Measurements from ENCODE around the gene RIPOR1. TPM values are rescaled to one million over a fixed set of nuclear protein-coding genes. Genes with fewer than 3 reads are reported as not detected.

Gene RIPOR1
- total and polyA plus RNA-seq, 2 experiments from 2014 or later: 27.8 to 91.6 TPM

- in situ Hi-C loops (cut with MboI): no loop called here
Measured at GRCh38 chr16:67562918-67563707, 34.5 kb downstream of the RIPOR1 start.

GRCh38 chr16:67563708-67564468 is 35.3 kb downstream of the RIPOR1 start:
- no peaks in the 10 kb centered on the region for H3K9me3 ChIP-seq (ENCODE audit: low read depth)
- peak; percentile 86 for DNase-seq
- no peaks in the 10 kb centered on the region for H4K20me1 ChIP-seq (ENCODE audit: insufficient read depth)
- H3K79me2 ChIP-seq (ENCODE audit: insufficient read depth): peaks cover 73% of the 10 kb centered on the region
- peak overlapping the region; percentile 86 for H3K4me2 ChIP-seq (ENCODE audit: unreplicated experiment)
- no peaks in the 10 kb centered on the region for H3K9me2 ChIP-seq (ENCODE audit: insufficient read depth)
- TF ChIP-seq EZH2phosphoT487 (IDR thresholded peaks at IDR 0.05; ENCODE audit: insufficient read depth, low read depth) (no peak), EZH2 (IDR thresholded peaks at IDR 0.05; ENCODE audit: insufficient read depth, poor library complexity, severe bottlenecking) (no peak)
- peaks cover 24% of the 10 kb centered on the region for H3F3A ChIP-seq (ENCODE audit: insufficient read depth)
- H3K27ac ChIP-seq: peak overlapping the region; percentile 98
- in situ Hi-C loops (cut with MboI): no loop called here
- H3K4me1 ChIP-seq (ENCODE audit: insufficient read depth): peaks cover 16% of the 10 kb centered on the region
- no peaks in the 10 kb centered on the region for H3K27me3 ChIP-seq (replicated peaks; ENCODE audit: insufficient read depth)
- peak overlapping the region; percentile 99 for H3K9ac ChIP-seq
- peak overlapping the region; percentile 89 for H2AFZ ChIP-seq
- H3K36me3 ChIP-seq (ENCODE audit: low read depth): no peaks in the 10 kb centered on the region
- 3% methylated on average over 20 of the region's 20 CpGs for WGBS, 2 experiments (ENCODE audit: low coverage in 1 of 2, low lambda C conversion rate in 2 of 2, missing lambda C conversion rate in 2 of 2)
- peak overlapping the region; percentile 94 for H3K4me3 ChIP-seq

More at GRCh38 chr16:67562918-67563707, 34.5 kb downstream of the RIPOR1 start:
- H3K4me2 ChIP-seq (ENCODE audit: unreplicated experiment): peak overlapping the region; percentile 86
- H3K27ac ChIP-seq: peak overlapping the region; percentile 98
- H3K4me1 ChIP-seq (ENCODE audit: insufficient read depth): peaks cover 16% of the 10 kb centered on the region
- H4K20me1 ChIP-seq (ENCODE audit: insufficient read depth): no peaks in the 10 kb centered on the region
- peak overlapping the region; percentile 94 for H3K4me3 ChIP-seq
- WGBS, 2 experiments (ENCODE audit: low coverage in 1 of 2, low lambda C conversion rate in 2 of 2, missing lambda C conversion rate in 2 of 2): 1 to 2% methylated on average over 57 to 81 of the region's 96 CpGs
- peaks cover 24% of the 10 kb centered on the region for H3F3A ChIP-seq (ENCODE audit: insufficient read depth)
- H3K9me3 ChIP-seq (ENCODE audit: low read depth): no peaks in the 10 kb centered on the region
- peaks cover 66% of the 10 kb centered on the region for H3K79me2 ChIP-seq (ENCODE audit: insufficient read depth)
- H3K27me3 ChIP-seq (replicated peaks; ENCODE audit: insufficient read depth): no peaks in the 10 kb centered on the region
- H2AFZ ChIP-seq: peak overlapping the region; percentile 89
- H3K9me2 ChIP-seq (ENCODE audit: insufficient read depth): no peaks in the 10 kb centered on the region
- peak; percentile 81 for DNase-seq
- H3K9ac ChIP-seq: peak overlapping the region; percentile 99
- H3K36me3 ChIP-seq (ENCODE audit: low read depth): no peaks in the 10 kb centered on the region
- TF ChIP-seq EZH2 (IDR thresholded peaks at IDR 0.05; ENCODE audit: insufficient read depth, poor library complexity, severe bottlenecking) (no peak), EZH2phosphoT487 (IDR thresholded peaks at IDR 0.05; ENCODE audit: insufficient read depth, low read depth) (no peak)

- H3K4me2 ChIP-seq (ENCODE audit: unreplicated experiment): no peak overlapping the region
- no peaks in the 10 kb centered on the region for H3K36me3 ChIP-seq (ENCODE audit: low read depth)
- in situ Hi-C loops (cut with MboI): no loop called here
- TF ChIP-seq EZH2phosphoT487 (IDR thresholded peaks at IDR 0.05; ENCODE audit: insufficient read depth, low read depth): no peak
- TF ChIP-seq EZH2 (IDR thresholded peaks at IDR 0.05; ENCODE audit: insufficient read depth, poor library complexity, severe bottlenecking): no peak
- H3K9me3 ChIP-seq (ENCODE audit: low read depth): no peaks in the 10 kb centered on the region
- H3K27me3 ChIP-seq (replicated peaks; ENCODE audit: insufficient read depth): no peaks in the 10 kb centered on the region
- H4K20me1 ChIP-seq (ENCODE audit: insufficient read depth): no peaks in the 10 kb centered on the region
- H3K9ac ChIP-seq: no peak overlapping the region
- H3K9me2 ChIP-seq (ENCODE audit: insufficient read depth): no peaks in the 10 kb centered on the region
- WGBS, 2 experiments (ENCODE audit: low coverage in 1 of 2, low lambda C conversion rate in 2 of 2, missing lambda C conversion rate in 2 of 2): 92 to 97% methylated on average over 8 of the region's 8 CpGs
- peaks cover 16% of the 10 kb centered on the region for H3K4me1 ChIP-seq (ENCODE audit: insufficient read depth)
- peaks cover 74% of the 10 kb centered on the region for H3K79me2 ChIP-seq (ENCODE audit: insufficient read depth)
- peaks cover 24% of the 10 kb centered on the region for H3F3A ChIP-seq (ENCODE audit: insufficient read depth)
- no peak overlapping the region for H2AFZ ChIP-seq
- DNase-seq: no peak
- H3K27ac ChIP-seq: no peak overlapping the region
- no peak overlapping the region for H3K4me3 ChIP-seq
Measured at GRCh38 chr16:67565470-67566100, 37.0 kb downstream of the RIPOR1 start.

DNA sequence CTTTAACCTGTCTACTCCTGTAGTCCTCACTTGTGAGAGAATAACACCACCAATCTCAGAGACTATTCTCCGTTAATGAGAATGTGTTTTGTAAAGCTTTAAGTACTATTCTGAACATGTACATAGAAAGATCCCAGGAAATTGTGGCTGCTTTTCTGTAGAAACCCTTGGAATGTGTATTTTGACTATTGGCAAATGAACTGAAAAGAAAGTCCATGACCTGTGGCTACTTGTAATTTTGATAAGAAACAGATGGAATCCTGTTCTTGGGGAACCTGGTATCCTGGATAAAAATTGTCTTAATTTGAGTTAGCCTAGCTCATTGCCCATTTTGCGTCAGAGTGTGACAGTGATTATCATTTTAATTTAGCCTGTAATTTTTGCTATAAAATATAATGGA is 42.8 kb downstream of the RIPOR1 start:
- Histone ChIP-seq H3K79me2 (ENCODE audit: insufficient read depth) (peaks cover 83% of the 10 kb centered on the region), H4K20me1 (ENCODE audit: insufficient read depth) (no peaks in the 10 kb centered on the region), H3K4me2 (ENCODE audit: unreplicated experiment) (peak overlapping the region; percentile 64), H3K36me3 (ENCODE audit: low read depth) (0 out of 2 replicates have a peak, but pooled peaks cover 2% of the 10 kb centered on the region), H3K4me3 (peak overlapping the region; percentile 50), H2AFZ (no peak overlapping the region), H3K9me3 (ENCODE audit: low read depth) (no peaks in the 10 kb centered on the region), H3K27me3 (replicated peaks; ENCODE audit: insufficient read depth) (no peaks in the 10 kb centered on the region), H3K9ac (peak overlapping the region; percentile 35), H3K27ac (peak overlapping the region; percentile 74), H3K4me1 (ENCODE audit: insufficient read depth) (peaks cover 21% of the 10 kb centered on the region), H3F3A (ENCODE audit: insufficient read depth) (peaks cover 29% of the 10 kb centered on the region), H3K9me2 (ENCODE audit: insufficient read depth) (no peaks in the 10 kb centered on the region)
- in situ Hi-C loops (cut with MboI): no loop called here
- peak; percentile 37 for DNase-seq
- TF ChIP-seq EZH2phosphoT487 (IDR thresholded peaks at IDR 0.05; ENCODE audit: insufficient read depth, low read depth): no peak
- TF ChIP-seq EZH2 (IDR thresholded peaks at IDR 0.05; ENCODE audit: insufficient read depth, poor library complexity, severe bottlenecking): no peak
- WGBS, 2 experiments (ENCODE audit: low coverage in 1 of 2, low lambda C conversion rate in 2 of 2, missing lambda C conversion rate in 2 of 2): 84 to 91% methylated on average over 2 of the region's 2 CpGs

Measured in GM23248 (cell line).